H7 (cell line): Measurements from ENCODE around the gene TPO. TPM values are rescaled to one million over a fixed set of nuclear protein-coding genes. Genes with fewer than 3 reads are reported as not detected.
"Not testable (repeated sequence)": the region's sequence is repeated elsewhere in the genome, so short reads cannot be mapped to it uniquely, and the experiment has no call there.

Experiments
- DNase-seq: peaks from one replicate; pipeline ENCODE4 v3.0.0; 2012
- H3K27me3 ChIP-seq: 2 replicates; pipeline ENCODE4 v1.6.0; 2011; ENCODE audit warnings: mild to moderate bottlenecking, low read length; ENCODE audit not compliant: control insufficient read depth, insufficient read depth
- H3K36me3 ChIP-seq: replicated peaks from 2 replicates; pipeline ENCODE4 v1.5.1; 2011; ENCODE audit warnings: low read length; ENCODE audit not compliant: control insufficient read depth, insufficient read depth
- H3K4me3 ChIP-seq: 2 replicates; pipeline ENCODE4 v1.5.1; 2011; ENCODE audit warnings: low read depth, mild to moderate bottlenecking, control low read depth, low read length, moderate library complexity; ENCODE audit not compliant: insufficient read depth
- total RNA-seq: library from RNA; depleted of rRNA; stranded (reverse); fragments of >200 nt; shearing (Covaris generic); gene quantifications from 2 replicates; pipeline ENCODE4 v1.2.3, GENCODE V29; 2014

The TPO gene
- total RNA-seq, 1 experiment from 2014 or later: not detected

DNA sequence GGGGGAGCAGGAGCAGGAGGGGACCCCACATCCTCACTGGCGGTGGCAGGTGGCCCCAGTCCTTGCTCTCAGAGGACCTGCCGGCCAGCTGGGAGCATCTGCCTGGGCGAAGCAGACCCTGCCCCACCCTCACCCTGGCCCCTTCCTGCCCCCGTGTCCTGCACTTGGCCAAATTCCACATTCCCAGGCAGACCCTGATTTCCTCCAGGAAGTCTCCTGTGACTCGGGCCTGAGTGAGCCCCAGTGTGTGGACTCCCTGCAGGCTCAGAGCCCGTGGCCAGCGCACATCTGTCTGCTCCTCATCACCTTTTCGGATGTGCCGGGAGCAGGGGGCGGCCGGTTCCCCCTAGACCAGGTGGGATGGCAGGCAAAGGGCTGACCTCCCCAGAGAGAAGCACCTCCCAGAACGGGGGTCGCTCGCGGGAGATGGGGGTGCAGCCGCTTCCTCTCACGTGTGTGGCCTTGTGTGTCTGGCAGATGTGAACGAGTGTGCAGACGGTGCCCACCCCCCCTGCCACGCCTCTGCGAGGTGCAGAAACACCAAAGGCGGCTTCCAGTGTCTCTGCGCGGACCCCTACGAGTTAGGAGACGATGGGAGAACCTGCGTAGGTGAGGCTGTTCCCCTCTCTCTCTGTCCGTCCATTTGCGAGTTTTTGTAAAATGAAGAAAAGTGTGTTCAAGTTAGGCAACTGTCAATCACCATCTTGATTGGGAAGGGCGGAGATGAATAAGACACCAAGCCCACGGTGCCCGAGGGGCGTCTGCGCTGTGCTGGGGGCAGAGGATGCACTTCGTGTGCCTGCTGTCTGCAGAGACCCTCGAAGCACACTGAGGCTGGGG lies 90.4 kb downstream of the TPO start:
- H3K27me3 ChIP-seq: no peaks in the 10 kb centered on the region
- no peaks in the 10 kb centered on the region for H3K36me3 ChIP-seq
- DNase-seq: peak; percentile 44
- H3K4me3 ChIP-seq: no peak overlapping the region

DNA sequence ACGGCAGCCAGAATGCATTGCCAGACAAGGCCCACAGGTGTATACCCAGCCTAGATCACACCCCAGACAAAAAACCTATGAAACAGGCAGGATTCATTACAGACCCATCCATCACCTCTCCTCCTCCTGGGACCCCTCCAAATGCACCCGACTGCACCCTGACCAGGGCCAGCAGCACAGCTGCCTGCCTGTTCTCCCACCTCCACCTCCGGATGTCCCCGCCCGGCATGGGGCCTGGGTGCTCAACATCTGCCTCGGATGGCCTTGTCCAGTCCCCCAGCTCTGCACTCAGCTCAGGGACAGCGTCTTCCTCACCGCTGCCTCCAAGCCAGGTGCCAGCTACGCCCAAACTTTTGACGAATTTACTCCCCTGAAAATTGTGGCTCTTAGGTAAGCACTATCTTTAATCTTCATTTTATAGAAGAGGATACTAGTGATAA lies 91.1 kb downstream of the TPO start:
- Histone ChIP-seq H3K4me3 (no peak overlapping the region), H3K36me3 (no peaks in the 10 kb centered on the region), H3K27me3 (no peaks in the 10 kb centered on the region)
- peak; percentile 46 for DNase-seq

DNA sequence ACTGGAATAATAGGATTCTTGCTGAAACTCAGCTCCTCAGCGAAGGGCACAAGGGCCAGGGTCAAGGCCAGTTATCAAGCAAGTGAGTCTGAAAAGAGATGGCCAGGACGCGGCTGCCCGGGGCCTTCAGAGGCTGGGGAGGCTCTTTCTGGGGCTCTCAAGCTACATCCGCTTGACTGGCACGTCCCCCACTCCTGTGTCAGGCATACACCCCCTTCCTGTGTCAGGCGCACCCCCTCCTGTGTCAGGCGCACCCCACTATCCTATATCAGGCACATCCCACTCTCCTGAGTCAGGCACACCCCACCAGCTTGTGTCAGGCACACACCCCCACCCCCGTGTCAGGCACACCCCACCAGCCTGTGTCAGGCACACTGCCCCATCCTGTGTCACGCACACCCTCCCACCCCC lies 91.8 kb downstream of the TPO start:
- Histone ChIP-seq H3K27me3 (no peaks in the 10 kb centered on the region), H3K36me3 (no peaks in the 10 kb centered on the region), H3K4me3 (no peak overlapping the region)
- DNase-seq: peak; percentile 34

DNA sequence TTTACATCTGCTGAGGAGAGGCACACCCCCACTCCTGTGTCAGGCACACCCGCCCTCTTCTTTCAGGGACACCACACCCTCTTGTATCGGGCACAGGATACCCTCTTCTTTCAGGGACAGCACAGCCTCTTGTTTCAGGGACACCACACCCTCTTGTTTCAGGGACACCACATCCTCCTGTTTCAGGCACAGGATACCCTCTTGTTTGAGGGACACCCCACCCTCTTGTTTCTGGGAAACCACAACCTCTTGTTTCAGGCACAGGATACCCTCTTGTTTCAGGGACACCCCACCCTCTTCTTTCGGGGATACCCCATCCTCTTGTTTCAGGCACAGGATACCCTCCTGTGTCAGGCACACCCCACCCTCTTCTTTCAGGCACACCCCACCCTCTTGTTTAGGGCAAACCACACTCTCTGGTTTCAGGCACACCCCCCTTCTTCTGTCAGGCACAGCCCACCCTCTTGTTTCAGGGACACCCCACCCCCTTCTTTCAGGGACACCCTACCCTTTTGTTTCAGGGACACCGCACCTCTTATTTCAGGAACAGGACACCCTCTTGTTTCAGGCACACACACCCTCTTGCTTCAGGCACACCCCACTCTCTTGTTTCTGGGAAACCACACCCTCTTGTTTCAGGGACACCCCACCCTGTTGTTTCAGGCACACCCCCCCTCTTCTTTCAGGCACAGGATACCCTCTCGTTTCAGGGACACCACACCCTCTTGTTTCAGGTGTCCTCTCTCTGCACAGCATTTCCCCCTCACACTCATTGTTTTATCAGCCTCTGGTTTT lies 96.2 kb downstream of the TPO start:
- DNase-seq: no peak
- no peaks in the 10 kb centered on the region for H3K27me3 ChIP-seq
- H3K4me3 ChIP-seq: no peak overlapping the region
- H3K36me3 ChIP-seq: no peaks in the 10 kb centered on the region

DNA sequence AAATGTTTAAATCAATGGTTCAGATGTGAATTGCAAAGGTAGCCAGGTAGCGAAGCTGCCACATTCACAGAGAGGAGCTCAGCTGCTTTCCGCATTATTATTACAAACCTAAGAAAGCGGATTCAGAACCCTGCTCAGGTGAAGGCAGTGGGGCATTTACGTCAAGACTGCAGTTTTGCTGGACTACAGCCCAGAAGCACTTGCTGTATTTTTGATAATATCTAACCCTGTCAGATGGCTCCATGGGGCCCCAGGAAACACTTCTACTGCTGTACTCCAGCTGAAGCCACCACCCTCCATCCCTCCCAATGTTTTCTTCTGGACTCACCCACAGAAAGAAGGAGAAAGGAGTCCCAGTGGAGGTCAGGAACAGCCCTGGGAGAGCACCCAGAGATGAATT lies 96.9 kb downstream of the TPO start:
- no peak for DNase-seq
- Histone ChIP-seq H3K27me3 (no peaks in the 10 kb centered on the region), H3K36me3 (no peaks in the 10 kb centered on the region), H3K4me3 (no peak overlapping the region)

DNA sequence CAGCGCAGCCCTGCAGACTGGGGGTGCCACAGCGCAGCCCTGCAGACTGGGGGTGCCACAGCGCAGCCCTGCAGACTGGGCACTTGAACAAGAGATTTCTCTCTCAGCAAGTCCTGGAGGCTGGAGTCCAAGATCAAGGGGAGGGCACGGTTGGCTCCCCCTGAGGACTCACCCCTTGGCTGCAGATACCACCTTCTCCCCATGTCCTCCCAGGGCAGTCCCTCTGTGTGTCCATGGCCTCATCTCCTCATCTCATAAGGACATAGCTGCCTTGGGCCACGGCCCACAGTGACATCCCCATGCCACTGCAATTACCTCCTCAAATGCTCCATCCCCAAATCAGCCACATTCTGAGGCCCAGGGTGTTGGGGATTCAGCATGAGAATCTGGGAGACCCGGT lies 98.2 kb downstream of the TPO start:
- Histone ChIP-seq H3K27me3 (no peaks in the 10 kb centered on the region), H3K36me3 (no peaks in the 10 kb centered on the region), H3K4me3 (no peak overlapping the region)
- DNase-seq: no peak

DNA sequence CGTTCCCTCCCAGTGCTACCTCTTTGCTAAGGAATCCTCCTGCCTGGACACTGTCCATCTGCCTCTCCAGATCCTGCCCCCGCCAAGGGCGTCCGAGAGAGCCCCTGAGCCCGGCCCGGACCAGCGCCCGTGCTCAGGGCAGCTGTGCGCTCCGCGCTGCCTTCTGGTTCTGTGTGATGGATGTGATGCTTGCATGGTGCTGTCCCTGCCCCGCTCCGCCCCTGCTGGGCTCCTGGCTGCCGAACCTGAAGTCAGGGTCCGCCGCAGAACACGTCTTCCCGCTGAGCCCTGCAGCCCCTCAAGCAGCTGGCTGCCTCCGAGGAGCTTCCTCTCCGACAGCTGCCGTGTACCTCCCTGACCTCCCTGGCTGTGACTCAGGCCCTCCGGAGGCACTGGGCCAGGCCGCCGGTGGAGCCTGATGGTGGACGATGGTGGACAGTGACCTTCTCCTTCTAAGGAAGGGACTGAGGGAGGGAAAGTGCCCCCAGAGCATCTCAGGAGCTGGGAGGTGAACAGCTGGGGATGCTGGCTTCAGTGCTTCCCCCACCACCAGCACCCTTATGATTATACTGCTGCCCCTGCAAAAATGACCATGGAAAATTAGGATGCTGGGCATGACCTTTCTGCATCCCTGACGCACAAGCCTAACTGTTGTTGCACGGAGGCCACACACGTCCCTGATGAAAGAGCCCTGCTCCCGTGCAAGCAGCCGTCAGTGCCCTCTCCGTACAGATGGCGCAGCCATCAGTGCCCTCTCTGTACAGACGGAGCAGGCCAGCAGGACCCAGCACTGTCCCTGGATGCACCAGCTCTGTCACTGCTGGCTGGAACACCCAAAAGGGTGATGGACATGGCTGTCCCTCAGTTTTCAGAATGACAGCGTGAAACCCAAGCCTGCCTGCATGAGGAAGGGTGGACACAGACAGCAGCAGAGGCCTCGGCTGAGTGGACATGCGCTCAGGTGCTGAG lies 99.3 kb downstream of the TPO start:
- peak; percentile 42 for DNase-seq
- H3K27me3 ChIP-seq: no peaks in the 10 kb centered on the region
- H3K36me3 ChIP-seq: no peaks in the 10 kb centered on the region
- H3K4me3 ChIP-seq: no peak overlapping the region

DNA sequence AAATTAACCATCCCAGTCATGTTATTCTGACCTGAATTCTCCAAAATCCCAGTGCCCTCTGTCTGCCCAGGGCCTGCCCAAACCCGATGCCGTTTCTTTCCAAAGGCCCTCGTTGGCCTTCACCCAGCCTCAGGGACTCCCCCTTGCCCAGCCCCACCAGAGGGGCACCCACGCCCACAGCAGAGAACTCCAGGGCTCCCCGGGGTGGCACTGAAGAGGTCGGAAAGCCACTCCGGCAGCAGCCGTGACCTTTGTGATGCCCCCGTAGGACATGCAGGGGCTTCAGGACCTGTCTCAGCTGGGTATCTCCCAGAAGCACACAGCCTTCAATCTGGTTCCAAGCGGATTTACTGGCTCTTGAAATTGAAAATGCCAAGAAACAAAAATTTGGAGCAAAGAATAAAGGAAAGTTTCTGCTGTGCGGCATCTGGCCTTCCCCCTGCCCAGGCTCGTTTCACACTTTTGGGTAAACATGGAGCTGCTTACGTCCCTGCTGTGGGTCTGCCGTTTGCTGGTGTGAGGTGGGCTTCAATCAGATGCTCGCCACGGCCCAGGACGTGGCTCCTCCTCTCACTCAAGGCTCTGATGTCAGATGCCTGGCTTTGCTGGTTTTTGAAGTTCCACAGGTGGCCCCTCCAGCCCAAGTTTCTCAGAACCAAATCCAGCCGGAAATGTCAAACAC lies 101.3 kb downstream of the TPO start:
- no peaks in the 10 kb centered on the region for H3K27me3 ChIP-seq
- peak; percentile 51 for DNase-seq
- H3K36me3 ChIP-seq: no peaks in the 10 kb centered on the region
- no peak overlapping the region for H3K4me3 ChIP-seq

DNA sequence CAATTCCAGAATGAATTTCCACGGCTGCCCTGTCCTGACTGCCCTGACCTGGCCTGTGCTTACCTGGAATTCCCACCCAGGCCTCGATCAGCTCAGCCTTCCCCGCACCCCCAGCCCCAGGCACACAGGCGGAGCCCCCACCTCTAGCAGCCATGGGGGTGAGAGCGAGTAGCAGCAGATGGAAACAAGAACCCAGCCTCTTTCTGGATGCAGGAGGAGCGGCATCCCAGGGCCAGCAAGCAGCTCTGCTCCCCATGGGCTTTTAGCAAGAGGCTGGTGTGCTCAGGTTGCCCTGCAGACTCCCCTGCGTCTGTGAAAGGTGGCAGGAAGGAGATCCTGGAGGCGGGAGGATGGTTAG lies 101.8 kb downstream of the TPO start:
- Histone ChIP-seq H3K36me3 (no peaks in the 10 kb centered on the region), H3K4me3 (no peak overlapping the region), H3K27me3 (no peaks in the 10 kb centered on the region)
- DNase-seq: no peak

DNA sequence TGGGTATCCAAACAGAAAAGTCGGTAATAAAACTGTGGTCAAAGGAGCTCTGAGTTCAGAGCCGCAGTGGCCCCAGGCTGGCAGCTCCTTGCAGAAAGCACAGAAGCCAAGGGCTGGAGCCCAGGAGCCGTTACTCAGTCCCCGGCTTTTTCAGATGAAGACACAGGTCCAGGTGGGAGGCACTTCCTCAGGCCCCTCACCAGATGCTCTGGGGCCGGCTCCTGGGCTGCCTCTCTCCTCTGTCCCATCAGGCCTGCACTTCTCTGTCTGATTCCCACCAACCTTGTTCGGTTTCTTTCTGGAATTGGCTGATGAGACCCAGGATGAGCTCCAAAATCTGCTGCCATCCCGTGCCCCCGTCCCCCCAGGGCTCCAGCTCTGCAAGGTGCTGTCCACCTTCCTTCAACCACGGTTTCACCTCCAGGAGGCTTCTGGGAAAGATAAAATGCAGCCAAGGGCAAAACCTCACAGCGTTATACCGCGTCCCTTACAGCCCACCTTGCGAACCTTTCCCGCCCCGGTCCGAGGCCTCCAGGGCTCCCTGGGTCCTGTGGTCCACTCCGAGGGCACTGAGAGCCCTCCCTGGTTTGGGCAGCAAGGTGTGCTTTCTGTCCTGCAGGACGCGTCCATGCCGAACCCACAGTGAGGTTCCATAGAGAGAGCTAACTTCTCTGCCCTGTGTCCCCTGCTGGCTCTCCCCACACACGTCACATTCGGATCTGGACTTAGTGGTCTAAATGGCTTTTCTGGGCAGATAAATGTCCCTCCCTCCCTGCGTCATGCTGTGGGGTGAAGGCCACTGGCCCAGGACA lies 102.9 kb downstream of the TPO start:
- DNase-seq: peak; percentile 35
- no peaks in the 10 kb centered on the region for H3K36me3 ChIP-seq
- no peaks in the 10 kb centered on the region for H3K27me3 ChIP-seq
- no peak overlapping the region for H3K4me3 ChIP-seq

DNA sequence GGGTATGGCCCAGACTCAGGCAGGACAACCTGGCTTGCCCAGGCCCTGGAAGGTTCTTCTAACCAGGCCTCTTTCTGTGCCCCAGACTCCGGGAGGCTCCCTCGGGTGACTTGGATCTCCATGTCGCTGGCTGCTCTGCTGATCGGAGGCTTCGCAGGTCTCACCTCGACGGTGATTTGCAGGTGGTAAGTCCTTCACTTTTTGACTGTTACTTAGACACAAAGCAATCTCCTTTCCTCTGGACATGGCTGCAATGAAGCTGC lies 103.5 kb downstream of the TPO start:
- no peaks in the 10 kb centered on the region for H3K36me3 ChIP-seq
- peak; percentile 26 for DNase-seq
- H3K27me3 ChIP-seq: no peaks in the 10 kb centered on the region
- H3K4me3 ChIP-seq: no peak overlapping the region

DNA sequence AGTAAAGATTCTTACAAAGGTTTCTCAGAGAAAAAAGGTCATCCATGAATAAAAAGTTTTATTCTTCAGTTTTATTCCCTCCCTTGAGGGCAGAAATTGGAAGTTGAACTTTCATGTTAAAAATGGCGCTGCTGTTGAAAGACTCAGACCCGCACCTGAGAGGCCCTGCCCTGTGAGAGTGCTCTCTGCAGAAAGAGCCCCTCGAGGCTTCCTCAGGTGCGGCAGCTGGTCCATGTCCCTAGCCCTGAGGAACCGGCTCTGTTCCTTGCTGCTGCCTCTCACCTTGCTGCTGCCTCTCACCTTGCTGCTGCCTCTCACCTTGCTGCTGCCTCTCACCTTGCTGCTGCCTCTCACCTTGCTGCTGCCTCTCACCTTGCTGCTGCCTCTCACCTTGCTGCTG lies 104.0 kb downstream of the TPO start:
- H3K36me3 ChIP-seq, H3K4me3 ChIP-seq, H3K27me3 ChIP-seq: not testable (repeated sequence)
- DNase-seq: peak; percentile 38

DNA sequence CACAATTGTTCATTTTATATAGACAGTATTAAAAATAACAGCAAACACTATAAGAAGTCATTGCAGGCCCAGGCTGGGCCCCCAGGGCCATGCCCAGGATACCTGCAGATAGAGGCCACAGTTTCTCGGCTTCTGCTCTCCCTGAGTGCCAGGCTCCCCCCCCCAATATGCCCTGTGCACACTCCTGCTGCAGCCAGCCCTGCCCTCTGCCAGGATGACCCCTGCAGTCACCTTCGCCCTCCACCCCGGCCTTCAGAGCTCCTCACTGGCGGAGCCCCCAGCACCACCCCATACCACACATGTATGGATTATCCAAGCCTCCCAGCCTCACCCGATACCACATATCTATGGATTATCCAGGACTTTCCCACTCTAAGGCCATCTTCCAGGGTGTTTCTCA lies 104.5 kb downstream of the TPO start:
- Histone ChIP-seq H3K27me3 (no peaks in the 10 kb centered on the region), H3K36me3 (no peaks in the 10 kb centered on the region), H3K4me3 (no peak overlapping the region)
- peak; percentile 28 for DNase-seq
